Stimulated activated CD8-positive, alpha-beta memory T cell treated with anti-CD3 and anti-CD28 coated beads, Interleukin-2, amount 100 ng/mL, for 1 hour (primary cell): ENCODE measurements around the gene CLEC4G.

Experiments used
- DNase-seq, 2 donors: peaks; one replicate each; pipeline ENCODE4 v3.0.0-alpha.2; 2020; ENCODE audit warnings: low read depth in 2 of 2

The CLEC4G gene

GRCh38 chr19:7697721-7698287, 34.1 kb downstream of the CLEC4G start:
- DNase-seq: no peak

GRCh38 chr19:7694499-7694898, 37.4 kb downstream of the CLEC4G start:
- DNase-seq: no peak

- DNase-seq: no peak
These were observed 39.4 kb downstream of the CLEC4G start for GRCh38 chr19:7692417-7693088.

- no peak for DNase-seq
These were observed 40.4 kb downstream of the CLEC4G start for GRCh38 chr19:7691497-7691896.

GRCh38 chr19:7690779-7691258, 41.1 kb downstream of the CLEC4G start:
- DNase-seq: no peak

- no peak for DNase-seq
These were observed 42.7 kb downstream of the CLEC4G start for GRCh38 chr19:7689165-7689564.

GRCh38 chr19:7687177-7687576, 44.7 kb downstream of the CLEC4G start:
- no peak for DNase-seq

GRCh38 chr19:7685546-7686445, 46.1 kb downstream of the CLEC4G start:
- DNase-seq: no peak

GRCh38 chr19:7682175-7682855, 49.6 kb downstream of the CLEC4G start:
- no peak for DNase-seq

GRCh38 chr19:7681340-7682174, 50.4 kb downstream of the CLEC4G start:
- DNase-seq: peak; percentile 51 to 74

GRCh38 chr19:7680606-7681339, 51.1 kb downstream of the CLEC4G start, which contains the start of gene TRAPPC5:
Gene TRAPPC5, plus strand, starts transcription at chr19:7680833. Its CDS starts 1,421 bp downstream, at chr19:7682254.
- peak; percentile 72 to 76 for DNase-seq

GRCh38 chr19:7679771-7680605, 51.9 kb downstream of the CLEC4G start:
- DNase-seq: no peak

- DNase-seq: peak in 1 of 2 donors; percentile 54
These were observed 52.7 kb downstream of the CLEC4G start for GRCh38 chr19:7678971-7679751.
